Measurements from ENCODE around the gene RAD18. TPM values are rescaled to one million over a fixed set of nuclear protein-coding genes. Genes with fewer than 3 reads are reported as not detected.

The RAD18 gene
- total RNA-seq, 1 experiment from 2014 or later = 13.8 TPM

- in situ Hi-C loops (cut with HindIII; ENCODE audit: low pct_unique_long_range_greater_than_20kb, low sequenced_read_pairs) (no loop called here), intact Hi-C loops (cut with micrococcal nuclease; ENCODE audit: unreplicated experiment) (loop anchor here (5.0 kb wide), 1 partner anchor 93 kb away; no protein-coding TSS in a partner anchor)
- no peaks in the 10 kb centered on the region for H3K9me3 ChIP-seq (ENCODE audit: control insufficient read depth, insufficient read depth, low read depth, low read length)
- DNase-seq (ENCODE audit: low read depth, low spot score) (no peak), ATAC-seq (no peak)
- no peak overlapping the region for H3K27ac ChIP-seq (ENCODE audit: low read length)
- BruUV-seq (replicated peaks) = no TSS peak
- POLR2A ChIA-PET = no interaction called here
- TF ChIP-seq SIN3A (IDR thresholded peaks at IDR 0.05; ENCODE audit: borderline replicate concordance, insufficient read depth, low read depth, low read length) (no peak), REST (IDR thresholded peaks at IDR 0.05; ENCODE audit: insufficient read depth in 1 of 2, low read depth in 2 of 2, low read length in 1 of 2) (no peak), CTCF (IDR thresholded peaks at IDR 0.05) (no peak), TCF7L2 (IDR thresholded peaks at IDR 0.05; ENCODE audit: low read depth, low read length) (no peak), POLR2AphosphoS5 (IDR thresholded peaks at IDR 0.05; ENCODE audit: low read depth, low read length) (no peak)
- H3K27me3 ChIP-seq (ENCODE audit: control insufficient read depth, insufficient read depth, low read length) = no peaks in the 10 kb centered on the region
- CTCF ChIA-PET = interaction anchor here (1.2 kb wide), 1 partner anchor 13 kb away, joined by 4 read pairs; no protein-coding TSS in a partner anchor
- no peak overlapping the region for H3K4me3 ChIP-seq (ENCODE audit: low read depth in 2 of 2, low read length in 2 of 2)
- H3K36me3 ChIP-seq (ENCODE audit: control insufficient read depth, insufficient read depth, low read length) = no peaks in the 10 kb centered on the region
- no peaks in the 10 kb centered on the region for H3K4me1 ChIP-seq (ENCODE audit: control insufficient read depth, insufficient read depth, low read length)
Observed at GRCh38 chr3:8974458-8974857, 11.2 kb upstream of the RAD18 start.

GRCh38 chr3:8972639-8973038 is 9.4 kb upstream of the RAD18 start:
- no TSS peak for BruUV-seq (replicated peaks)
- Histone ChIP-seq H3K36me3 (ENCODE audit: control insufficient read depth, insufficient read depth, low read length) (no peaks in the 10 kb centered on the region), H3K27ac (ENCODE audit: low read length) (no peak overlapping the region), H3K27me3 (ENCODE audit: control insufficient read depth, insufficient read depth, low read length) (no peaks in the 10 kb centered on the region), H3K4me1 (ENCODE audit: control insufficient read depth, insufficient read depth, low read length) (no peaks in the 10 kb centered on the region), H3K4me3 (ENCODE audit: low read depth in 2 of 2, low read length in 2 of 2) (no peak overlapping the region), H3K9me3 (ENCODE audit: control insufficient read depth, insufficient read depth, low read depth, low read length) (no peaks in the 10 kb centered on the region)
- no peak for DNase-seq (ENCODE audit: low read depth, low spot score)
- CTCF ChIA-PET = interaction anchor here (0.5 kb wide), 1 partner anchor 48 kb away, joined by 3 read pairs; no protein-coding TSS in a partner anchor
- POLR2A ChIA-PET = no interaction called here
- intact Hi-C loops (cut with micrococcal nuclease; ENCODE audit: unreplicated experiment) = loop anchor here (5.0 kb wide), 1 partner anchor 95 kb away; no protein-coding TSS in a partner anchor
- in situ Hi-C loops (cut with HindIII; ENCODE audit: low pct_unique_long_range_greater_than_20kb, low sequenced_read_pairs) = no loop called here
- no peak for ATAC-seq
- no peak for TF ChIP-seq REST (IDR thresholded peaks at IDR 0.05; ENCODE audit: insufficient read depth in 1 of 2, low read depth in 2 of 2, low read length in 1 of 2)
- TF ChIP-seq TCF7L2 (IDR thresholded peaks at IDR 0.05; ENCODE audit: low read depth, low read length) = no peak
- no peak for TF ChIP-seq POLR2AphosphoS5 (IDR thresholded peaks at IDR 0.05; ENCODE audit: low read depth, low read length)
- no peak for TF ChIP-seq CTCF (IDR thresholded peaks at IDR 0.05)
- no peak for TF ChIP-seq SIN3A (IDR thresholded peaks at IDR 0.05; ENCODE audit: borderline replicate concordance, insufficient read depth, low read depth, low read length)

Data from Panc1 (cell line).